ENCODE measurements around the gene THAP8. TPM values are rescaled to one million over a fixed set of nuclear protein-coding genes. Genes with fewer than 3 reads are reported as not detected.

Gene THAP8
- total and polyA plus RNA-seq, 2 of the 13 experiments (the other 11 are each of a cell fraction or from before 2014, with no cell fraction given), result 1.7 to 3.7 TPM

GRCh38 chr19:36100476-36100875 lies 46.4 kb upstream of the THAP8 start:
- H3K79me2 ChIP-seq (ENCODE audit: insufficient read depth, low read length), result no peaks in the 10 kb centered on the region
- H4K20me1 ChIP-seq (ENCODE audit: insufficient read depth, low read length), result no peaks in the 10 kb centered on the region
- H3K36me3 ChIP-seq (replicated peaks in 1 of 2; ENCODE audit: control insufficient read depth in 1 of 2, insufficient read depth in 2 of 2, low read length in 2 of 2), result peaks cover 27 to 56% of the 10 kb centered on the region in 2 experiments; a peak in 4 of 5 replicates
- TF ChIP-seq ZNF382 (CRISPR knock-in tag; IDR thresholded peaks at IDR 0.05; ENCODE audit: borderline replicate concordance) (no peak), HMGA1 (CRISPR knock-in tag; conservative IDR thresholded peaks at IDR 0.05) (no peak), ZBTB44 (CRISPR knock-in tag; IDR thresholded peaks at IDR 0.05) (no peak), PAX8 (CRISPR knock-in tag; IDR thresholded peaks at IDR 0.05; ENCODE audit: borderline replicate concordance) (no peak), ESRRA (CRISPR knock-in tag; IDR thresholded peaks at IDR 0.05; ENCODE audit: low read depth) (no peak), ZFP90 (CRISPR knock-in tag; IDR thresholded peaks at IDR 0.05; ENCODE audit: borderline replicate concordance) (no peak)
- DNase-seq (ENCODE audit: low spot score) (no peak), FAIRE-seq (no peak), ATAC-seq (no peak)
- no peak overlapping the region for H3K9ac ChIP-seq (ENCODE audit: insufficient read depth, low read depth, low read length)
- in situ Hi-C loops (cut with HindIII; ENCODE audit: extremely low pct_ligation_motif_present, low pct_unique_long_range_greater_than_20kb), result no loop called here
- no peaks in the 10 kb centered on the region for H3K4me1 ChIP-seq (ENCODE audit: insufficient read depth, low read length)
- WGBS (ENCODE audit: low lambda C conversion rate), result 100% methylated on average over 4 of the region's 5 CpGs
- ChIA-PET POLR2A (no interaction called here), CTCF (ENCODE audit: low intra/inter-chr PET ratio, low total read pairs) (no interaction called here)
- no peaks in the 10 kb centered on the region for H3K27me3 ChIP-seq (ENCODE audit: control insufficient read depth in 1 of 2, insufficient read depth in 2 of 2, low read length in 2 of 2)
- H3K4me2 ChIP-seq (ENCODE audit: low read depth, low read length), result no peak overlapping the region
- intact Hi-C loops (cut with micrococcal nuclease; ENCODE audit: unreplicated experiment), result no loop called here
- H2AFZ ChIP-seq (ENCODE audit: low read length), result no peak overlapping the region
- BruUV-seq (replicated peaks), result no TSS peak
- H3K27ac ChIP-seq (ENCODE audit: extremely low read length, insufficient read depth, low read length), result no peak overlapping the region
- H3K9me3 ChIP-seq (ENCODE audit: low read length), result no peaks in the 10 kb centered on the region
- no peak overlapping the region for H3K4me3 ChIP-seq (replicated peaks in 1 of 3; ENCODE audit: insufficient read depth in 1 of 3, low read depth in 2 of 3, low read length in 3 of 3)

GRCh38 chr19:36099166-36099785 lies 45.2 kb upstream of the THAP8 start:
- no TSS peak for BruUV-seq (replicated peaks)
- no peak overlapping the region for H3K4me3 ChIP-seq (replicated peaks in 1 of 3; ENCODE audit: insufficient read depth in 1 of 3, low read depth in 2 of 3, low read length in 3 of 3)
- DNase-seq (ENCODE audit: low spot score) (no peak), ATAC-seq (no peak), FAIRE-seq (no peak)
- H3K27me3 ChIP-seq (ENCODE audit: control insufficient read depth in 1 of 2, insufficient read depth in 2 of 2, low read length in 2 of 2), result no peaks in the 10 kb centered on the region
- no peaks in the 10 kb centered on the region for H3K79me2 ChIP-seq (ENCODE audit: insufficient read depth, low read length)
- ChIA-PET CTCF (ENCODE audit: low intra/inter-chr PET ratio, low total read pairs) (no interaction called here), POLR2A (interaction anchor here (0.7 kb wide), 1 partner anchor 38 kb away, joined by 3 read pairs; no protein-coding TSS in a partner anchor)
- H3K4me1 ChIP-seq (ENCODE audit: insufficient read depth, low read length), result no peaks in the 10 kb centered on the region
- H3K9ac ChIP-seq (ENCODE audit: insufficient read depth, low read depth, low read length), result no peak overlapping the region
- no peaks in the 10 kb centered on the region for H4K20me1 ChIP-seq (ENCODE audit: insufficient read depth, low read length)
- no peaks in the 10 kb centered on the region for H3K9me3 ChIP-seq (ENCODE audit: low read length)
- H3K27ac ChIP-seq (ENCODE audit: extremely low read length, insufficient read depth, low read length), result no peak overlapping the region
- no peak overlapping the region for H2AFZ ChIP-seq (ENCODE audit: low read length)
- TF ChIP-seq U2AF2 (IDR thresholded peaks at IDR 0.05; ENCODE audit: low read depth, low read length), result no peak
- H3K36me3 ChIP-seq (replicated peaks in 1 of 2; ENCODE audit: control insufficient read depth in 1 of 2, insufficient read depth in 2 of 2, low read length in 2 of 2), result peaks cover 21 to 48% of the 10 kb centered on the region in 2 experiments; a peak in 4 of 5 replicates
- 86% methylated on average over 10 of the region's 19 CpGs for WGBS (ENCODE audit: low lambda C conversion rate)
- intact Hi-C loops (cut with micrococcal nuclease; ENCODE audit: unreplicated experiment), result no loop called here
- H3K4me2 ChIP-seq (ENCODE audit: low read depth, low read length), result no peak overlapping the region
- in situ Hi-C loops (cut with HindIII; ENCODE audit: extremely low pct_ligation_motif_present, low pct_unique_long_range_greater_than_20kb), result no loop called here
